Fibroblast of upper back skin (primary cell): ENCODE data around the gene CFAP97D1.
A peak's percentile ranks its signal among the peaks of the same experiment; 100 is the strongest.

ENCODE experiments used
- DNase-seq: peaks from one replicate; pipeline ENCODE4 v3.0.0-alpha.2; 2013

The CFAP97D1 gene

GRCh38 chr17:43800736-43801135 is 20.5 kb downstream of the CFAP97D1 start:
- DNase-seq = no peak

GRCh38 chr17:43801844-43802243 is 21.6 kb downstream of the CFAP97D1 start:
- DNase-seq = no peak

GRCh38 chr17:43803758-43804157 is 23.5 kb downstream of the CFAP97D1 start:
- DNase-seq = no peak

- DNase-seq = no peak
Observed at GRCh38 chr17:43805117-43805516, 24.9 kb downstream of the CFAP97D1 start.

GRCh38 chr17:43808076-43808475 is 27.8 kb downstream of the CFAP97D1 start:
- DNase-seq = no peak

- DNase-seq = no peak
Observed at GRCh38 chr17:43809121-43809520, 28.9 kb downstream of the CFAP97D1 start.

- DNase-seq = no peak
Observed at GRCh38 chr17:43810226-43810715, 30.0 kb downstream of the CFAP97D1 start.

- DNase-seq = no peak
Observed at GRCh38 chr17:43810823-43811222, 30.6 kb downstream of the CFAP97D1 start.

GRCh38 chr17:43812396-43813265 is 32.4 kb downstream of the CFAP97D1 start:
- DNase-seq = no peak

- DNase-seq = no peak
Observed at GRCh38 chr17:43813386-43813785, 33.2 kb downstream of the CFAP97D1 start.

GRCh38 chr17:43814026-43814425 is 33.8 kb downstream of the CFAP97D1 start:
- DNase-seq = no peak

- DNase-seq = peak; percentile 65
Observed at GRCh38 chr17:43814714-43815113, 34.5 kb downstream of the CFAP97D1 start.

- no peak for DNase-seq
Observed at GRCh38 chr17:43816336-43817320, 36.4 kb downstream of the CFAP97D1 start.

GRCh38 chr17:43817826-43818225 is 37.6 kb downstream of the CFAP97D1 start:
- no peak for DNase-seq

GRCh38 chr17:43818966-43819365 is 38.7 kb downstream of the CFAP97D1 start:
- no peak for DNase-seq

- DNase-seq = no peak
Observed at GRCh38 chr17:43820759-43821158, 40.5 kb downstream of the CFAP97D1 start.

GRCh38 chr17:43822570-43823190 is 42.4 kb downstream of the CFAP97D1 start:
- DNase-seq = no peak

- DNase-seq = no peak
Observed at GRCh38 chr17:43823350-43824084, 43.3 kb downstream of the CFAP97D1 start.

- no peak for DNase-seq
Observed at GRCh38 chr17:43825567-43825966, 45.3 kb downstream of the CFAP97D1 start.

GRCh38 chr17:43826206-43826605 is 46.0 kb downstream of the CFAP97D1 start:
- DNase-seq = no peak

GRCh38 chr17:43827596-43827995 is 47.4 kb downstream of the CFAP97D1 start:
- DNase-seq = no peak

- DNase-seq = no peak
Observed at GRCh38 chr17:43829738-43830137, 49.5 kb downstream of the CFAP97D1 start.
